Stimulated activated CD4-positive, alpha-beta T cell treated with anti-CD3 and anti-CD28 coated beads, Interleukin-1b, Interleukin-23, amount 100 ng/mL, for 24 hours (primary cell): ENCODE measurements around the gene NR2C1.

ENCODE experiments used
- DNase-seq, 4 experiments: peaks; one replicate each; pipeline ENCODE4 v3.0.0-alpha.2; 2020; ENCODE audit warnings: low read depth in 4 of 4, low spot score in 1 of 4

The NR2C1 gene

GRCh38 chr12:95085612-95086011 lies 12.2 kb upstream of the NR2C1 start:
- DNase-seq = no peak

- no peak for DNase-seq
These were observed 10.5 kb upstream of the NR2C1 start for GRCh38 chr12:95083938-95084337.

GRCh38 chr12:95083471-95083870 lies 10.1 kb upstream of the NR2C1 start:
- no peak for DNase-seq

- no peak for DNase-seq
These were observed 3.9 kb upstream of the NR2C1 start for GRCh38 chr12:95077341-95077740.

GRCh38 chr12:95074766-95075165 lies 1.3 kb upstream of the NR2C1 start:
- DNase-seq = no peak

- no peak for DNase-seq
These were observed 491 bp upstream of the NR2C1 start for GRCh38 chr12:95073698-95074520.

GRCh38 chr12:95070378-95070777 lies 3.0 kb downstream of the NR2C1 start:
- DNase-seq = no peak

- DNase-seq = no peak
These were observed 7.1 kb downstream of the NR2C1 start for GRCh38 chr12:95066091-95066855.

- no peak for DNase-seq
These were observed 12.5 kb downstream of the NR2C1 start for GRCh38 chr12:95060951-95061350.

- no peak for DNase-seq
These were observed 13.4 kb downstream of the NR2C1 start for GRCh38 chr12:95059984-95060383.

- DNase-seq = no peak
These were observed 16.0 kb downstream of the NR2C1 start for GRCh38 chr12:95057424-95057823.

GRCh38 chr12:95055057-95055456 lies 18.4 kb downstream of the NR2C1 start:
- DNase-seq = no peak

- DNase-seq = no peak
These were observed 19.2 kb downstream of the NR2C1 start for GRCh38 chr12:95054206-95054605.

GRCh38 chr12:95051241-95051640 lies 22.2 kb downstream of the NR2C1 start:
- no peak for DNase-seq

GRCh38 chr12:95037906-95038305 lies 35.5 kb downstream of the NR2C1 start:
- DNase-seq = no peak

- DNase-seq = no peak
These were observed 38.7 kb downstream of the NR2C1 start for GRCh38 chr12:95034750-95035149.

- DNase-seq = no peak
These were observed 50.9 kb downstream of the NR2C1 start for GRCh38 chr12:95022477-95022876.

- no peak for DNase-seq
These were observed 55.9 kb downstream of the NR2C1 start for GRCh38 chr12:95017482-95017881.

GRCh38 chr12:95016120-95016519 lies 57.3 kb downstream of the NR2C1 start:
- no peak for DNase-seq

- no peak for DNase-seq
These were observed 58.9 kb downstream of the NR2C1 start for GRCh38 chr12:95014554-95014953.

- no peak for DNase-seq
These were observed 67.2 kb downstream of the NR2C1 start for GRCh38 chr12:95006206-95006605.

- no peak for DNase-seq
These were observed 68.8 kb downstream of the NR2C1 start for GRCh38 chr12:95004610-95005009.

- no peak for DNase-seq
These were observed 69.5 kb downstream of the NR2C1 start for GRCh38 chr12:95003921-95004272.
